Tibial artery (tissue), 4 donors: ENCODE results near the gene ERGIC1.

Source experiments
- DNase-seq, 2 donors: peaks; one replicate each; pipeline ENCODE4 v3.0.0-alpha.2; 2019
- H3K27ac ChIP-seq, 2 donors: fragments of 200-600 bp; sonication (generic) in 1 of 2; 1 replicate in 1 of 2; 2 replicates in 1 of 2; pipeline ENCODE4 v1.5.1; 2018 to 2019; ENCODE audit warnings: mild to moderate bottlenecking in 1 of 2
- H3K27me3 ChIP-seq, 2 donors: fragments of 200-600 bp; sonication (generic) in 1 of 2; one replicate each; pipeline versions ENCODE4 v1.5.1 to v1.6.0; 2016 to 2019
- H3K36me3 ChIP-seq, 3 donors: fragments of 200-600 bp; sonication (generic) in 2 of 3; one replicate each; pipeline ENCODE4 v1.5.1; 2016 to 2019; ENCODE audit warnings: mild to moderate bottlenecking in 2 of 3
- H3K4me1 ChIP-seq, 4 donors: fragments of 200-600 bp; sonication (generic) in 2 of 4; 1 replicate in 3 of 4; 2 replicates in 1 of 4; pipeline ENCODE4 v1.5.1; 2016 to 2019
- H3K4me3 ChIP-seq, 2 donors: fragments of 200-600 bp; sonication (generic) in 1 of 2; 1 replicate in 1 of 2; 2 replicates in 1 of 2; pipeline ENCODE4 v1.5.1; 2018 to 2019; ENCODE audit warnings: mild to moderate bottlenecking in 2 of 2
- H3K9me3 ChIP-seq, 3 donors: fragments of 200-600 bp; sonication (generic) in 1 of 3; one replicate each; pipeline ENCODE4 v1.5.1; 2016 to 2019
- CTCF ChIP-seq, 2 experiments: fragments of 200-600 bp in 1 of 2; fragments of 450-650 bp in 1 of 2; IDR thresholded peaks; one replicate each; pipeline ENCODE4 v1.5.1; 2017 to 2019; ENCODE audit warnings: antibody characterized with exemption in 2 of 2, mild to moderate bottlenecking in 1 of 2, moderate library complexity in 1 of 2
- intact Hi-C: fragments of 100-400 bp; cut with DNase I; formaldehyde crosslinking; loops from one replicate; pipeline ENCODE4 v1.15.0; 2023; ENCODE audit warnings: low total_unique reads

ERGIC1 gene

GRCh38 chr5:172870291-172870714 is 36.3 kb downstream of the ERGIC1 start:
- Histone ChIP-seq H3K4me1 (peaks cover 23 to 99% (median 88%) of the 10 kb centered on the region in 4 donors), H3K27me3 (no peaks in the 10 kb centered on the region), H3K27ac (peak overlapping the region; percentile 92 to 93), H3K9me3 (no peaks in the 10 kb centered on the region), H3K4me3 (no peak overlapping the region), H3K36me3 (no peaks in the 10 kb centered on the region)
- intact Hi-C loops, result loop anchor here (5.0 kb wide), 1 partner anchor 153 kb away; no protein-coding TSS in a partner anchor
- TF ChIP-seq CTCF (IDR thresholded peaks at IDR 0.05), result no peak
- DNase-seq, result peak in 1 of 2 donors; percentile 80

GRCh38 chr5:172870715-172871461 is 36.8 kb downstream of the ERGIC1 start:
- Histone ChIP-seq H3K4me3 (no peak overlapping the region), H3K36me3 (no peaks in the 10 kb centered on the region), H3K27me3 (no peaks in the 10 kb centered on the region), H3K27ac (peak overlapping the region; percentile 92 to 93), H3K9me3 (no peaks in the 10 kb centered on the region), H3K4me1 (peaks cover 23 to 99% (median 87%) of the 10 kb centered on the region in 4 donors)
- DNase-seq, result no peak
- intact Hi-C loops, result loop anchor here (5.0 kb wide), 1 partner anchor 154 kb away; no protein-coding TSS in a partner anchor
- no peak for TF ChIP-seq CTCF (IDR thresholded peaks at IDR 0.05)

- intact Hi-C loops, result loop anchor here (5.0 kb wide), 1 partner anchor 154 kb away; no protein-coding TSS in a partner anchor
- no peak for DNase-seq
- TF ChIP-seq CTCF (IDR thresholded peaks at IDR 0.05), result no peak
- no peak overlapping the region for H3K4me3 ChIP-seq
- no peaks in the 10 kb centered on the region for H3K9me3 ChIP-seq
- no peaks in the 10 kb centered on the region for H3K27me3 ChIP-seq
- H3K4me1 ChIP-seq, result peaks cover 23 to 96% (median 82%) of the 10 kb centered on the region in 4 donors
- no peaks in the 10 kb centered on the region for H3K36me3 ChIP-seq
- peak overlapping the region; percentile 92 to 93 for H3K27ac ChIP-seq
Measured at GRCh38 chr5:172871536-172871935, 37.5 kb downstream of the ERGIC1 start.

GRCh38 chr5:172871982-172872381 is 37.9 kb downstream of the ERGIC1 start:
- no peak for DNase-seq
- intact Hi-C loops, result loop anchor here (5.0 kb wide), 1 partner anchor 155 kb away; no protein-coding TSS in a partner anchor
- peak overlapping the region; percentile 92 to 93 for H3K27ac ChIP-seq

GRCh38 chr5:172872997-172873491 is 39.0 kb downstream of the ERGIC1 start:
- Histone ChIP-seq H3K36me3 (no peaks in the 10 kb centered on the region), H3K27me3 (no peaks in the 10 kb centered on the region), H3K9me3 (no peaks in the 10 kb centered on the region), H3K4me3 (peak overlapping the region in 1 of 2 donors; percentile 12), H3K4me1 (peaks cover 11 to 87% (median 71%) of the 10 kb centered on the region in 4 donors), H3K27ac (peak overlapping the region; percentile 92 to 93)
- intact Hi-C loops, result loop anchor here (5.0 kb wide), 1 partner anchor 156 kb away; no protein-coding TSS in a partner anchor
- DNase-seq, result peak; percentile 87 to 95
- TF ChIP-seq CTCF (IDR thresholded peaks at IDR 0.05), result peak in 1 of 2 experiments; percentile 14

More at GRCh38 chr5:172871982-172872381, 37.9 kb downstream of the ERGIC1 start:
- Histone ChIP-seq H3K4me1 (peaks cover 20 to 91% (median 78%) of the 10 kb centered on the region in 4 donors), H3K27me3 (no peaks in the 10 kb centered on the region), H3K36me3 (no peaks in the 10 kb centered on the region), H3K4me3 (no peak overlapping the region), H3K9me3 (no peaks in the 10 kb centered on the region)
- no peak for TF ChIP-seq CTCF (IDR thresholded peaks at IDR 0.05)
